HAP-1 (cell line): Measurements from ENCODE around the gene HACD2.

ENCODE experiments used
- DNase-seq, 2 experiments: peaks; one replicate each; pipeline ENCODE4 v3.0.0-alpha.2; 2016 to 2020; ENCODE audit warnings: low spot score in 2 of 2
- H3K27me3 ChIP-seq: fragments of 250-450 bp; sonication (Bioruptor Pico); 2 replicates; pipeline ENCODE4 v1.5.1; 2020; ENCODE audit warnings: low read depth, mild to moderate bottlenecking, moderate library complexity
- H3K36me3 ChIP-seq: fragments of 250-450 bp; sonication (Bioruptor Pico); replicated peaks from 2 replicates; pipeline ENCODE4 v1.5.1; 2020; ENCODE audit warnings: mild to moderate bottlenecking
- H3K4me1 ChIP-seq: fragments of 250-450 bp; sonication (Bioruptor Pico); 2 replicates; pipeline ENCODE4 v1.5.1; 2020; ENCODE audit warnings: mild to moderate bottlenecking
- H3K4me3 ChIP-seq: fragments of 250-450 bp; sonication (Bioruptor Pico); 2 replicates; pipeline ENCODE4 v1.5.1; 2020; ENCODE audit warnings: mild to moderate bottlenecking, moderate library complexity
- H3K9me3 ChIP-seq: fragments of 250-450 bp; sonication (Bioruptor Pico); 2 replicates; pipeline ENCODE4 v1.5.1; 2020; ENCODE audit warnings: mild to moderate bottlenecking, moderate library complexity
- in situ Hi-C: fragments of 300-500 bp; cut with MboI; formaldehyde crosslinking; loops from 3 replicates; pipeline ENCODE4 v1.14.3; 2020; ENCODE audit warnings: low sequenced_read_pairs, inconsistent platforms, mixed read lengths

HACD2 gene

DNA sequence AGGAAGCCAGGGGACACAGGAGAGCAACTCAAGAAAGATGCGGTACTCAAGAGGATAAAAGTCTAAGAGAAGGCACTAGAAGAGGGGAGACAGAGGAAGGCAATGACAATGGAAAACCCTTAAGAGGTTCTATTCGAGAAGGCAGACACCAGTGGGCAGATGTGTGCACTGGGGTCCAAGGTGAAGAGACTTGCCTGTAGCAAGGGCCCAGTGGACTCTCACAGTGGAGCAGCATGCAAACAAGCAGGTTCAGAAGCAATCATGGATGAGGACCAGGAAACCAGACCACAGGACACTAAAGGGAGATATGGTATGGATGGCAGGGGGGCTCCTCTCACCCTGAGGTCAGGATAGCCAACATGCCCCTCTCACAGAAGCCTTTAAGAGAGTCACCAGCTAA is 138.6 kb downstream of the HACD2 start:
- in situ Hi-C loops: no loop called here
- Histone ChIP-seq H3K4me1 (no peaks in the 10 kb centered on the region; the same call in 1 of the 2 replicates), H3K27me3 (peaks cover 25% of the 10 kb centered on the region), H3K36me3 (no peaks in the 10 kb centered on the region), H3K9me3 (no peaks in the 10 kb centered on the region), H3K4me3 (no peak overlapping the region)
- DNase-seq: no peak

DNA sequence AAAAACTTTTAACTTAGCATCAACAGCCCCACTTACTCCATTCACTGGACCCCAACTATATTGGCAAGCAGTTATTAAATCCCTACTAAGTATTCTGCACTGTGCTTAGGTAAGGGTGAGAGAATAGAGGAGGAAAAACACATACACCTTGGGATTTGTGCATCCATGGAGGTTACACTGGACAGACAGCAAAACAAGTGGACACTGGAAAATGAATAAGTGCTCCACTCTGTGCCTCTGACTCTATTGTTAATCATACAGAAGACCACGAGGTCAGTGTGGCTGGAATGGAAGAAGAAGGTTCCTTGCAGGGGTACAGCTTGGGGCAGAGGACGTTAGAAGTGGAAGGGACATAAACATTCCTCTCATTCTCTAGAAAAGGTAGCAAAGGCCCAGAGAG is 139.2 kb downstream of the HACD2 start:
- Histone ChIP-seq H3K4me3 (no peak overlapping the region), H3K4me1 (no peaks in the 10 kb centered on the region; the same call in 1 of the 2 replicates), H3K9me3 (no peaks in the 10 kb centered on the region), H3K36me3 (no peaks in the 10 kb centered on the region), H3K27me3 (peaks cover 25% of the 10 kb centered on the region)
- in situ Hi-C loops: no loop called here
- no peak for DNase-seq

DNA sequence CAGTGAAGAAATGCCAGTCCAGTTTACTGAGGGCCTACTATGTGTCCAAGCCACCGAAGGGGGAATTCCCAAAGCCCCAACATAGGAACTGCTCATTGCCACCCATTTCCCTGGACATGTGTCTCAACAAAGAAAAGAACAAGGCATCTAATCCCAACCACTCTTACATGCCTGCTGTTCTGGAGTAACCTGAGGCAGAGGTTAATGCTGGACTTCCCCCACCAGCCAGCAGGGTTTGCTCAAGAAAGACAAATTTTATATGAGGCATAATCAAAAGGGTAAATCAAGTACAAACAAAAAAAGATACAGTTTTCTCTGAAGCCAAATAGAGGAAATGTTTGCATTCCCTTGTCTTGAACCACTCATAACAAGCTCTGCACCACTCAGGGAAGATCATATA is 140.1 kb downstream of the HACD2 start:
- in situ Hi-C loops: no loop called here
- Histone ChIP-seq H3K9me3 (no peaks in the 10 kb centered on the region), H3K27me3 (peaks cover 19% of the 10 kb centered on the region), H3K4me3 (no peak overlapping the region), H3K4me1 (no peaks in the 10 kb centered on the region; the same call in 1 of the 2 replicates), H3K36me3 (no peaks in the 10 kb centered on the region)
- no peak for DNase-seq

GRCh38 chr3:123444023-123444422 is 140.8 kb downstream of the HACD2 start:
- no peaks in the 10 kb centered on the region for H3K36me3 ChIP-seq
- in situ Hi-C loops: no loop called here
- peak in 1 of 2 experiments; percentile 24 for DNase-seq
- H3K9me3 ChIP-seq: no peaks in the 10 kb centered on the region
- no peak overlapping the region for H3K4me3 ChIP-seq
- H3K27me3 ChIP-seq: peaks cover 19% of the 10 kb centered on the region
- no peaks in the 10 kb centered on the region; the same call in 1 of the 2 replicates for H3K4me1 ChIP-seq

GRCh38 chr3:123442908-123443307 is 141.9 kb downstream of the HACD2 start:
- H3K4me1 ChIP-seq: no peaks in the 10 kb centered on the region
- peaks cover 11% of the 10 kb centered on the region for H3K27me3 ChIP-seq
- no peaks in the 10 kb centered on the region for H3K9me3 ChIP-seq
- DNase-seq: no peak
- no peak overlapping the region for H3K4me3 ChIP-seq
- no peaks in the 10 kb centered on the region for H3K36me3 ChIP-seq
- in situ Hi-C loops: no loop called here

DNA sequence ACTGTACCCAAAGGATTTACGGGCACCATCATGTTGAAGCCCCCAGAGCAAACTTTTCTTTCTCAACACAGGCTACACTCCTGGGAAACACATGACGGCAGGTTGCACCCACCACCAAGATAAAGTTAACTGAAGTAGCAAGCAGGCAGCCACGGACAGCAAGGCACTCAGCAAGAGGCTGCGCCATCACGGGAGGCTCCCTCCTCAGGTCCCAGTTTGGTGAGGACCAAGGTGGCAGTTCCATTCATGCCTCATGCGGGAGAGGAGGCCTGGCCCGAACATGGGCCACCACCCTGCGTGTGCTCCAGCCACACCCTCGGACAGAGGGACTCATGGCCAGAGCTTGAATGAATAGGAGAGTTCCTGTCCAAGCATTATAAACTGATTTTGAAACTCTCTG is 142.7 kb downstream of the HACD2 start:
- no peak for DNase-seq
- in situ Hi-C loops: no loop called here
- Histone ChIP-seq H3K4me1 (no peaks in the 10 kb centered on the region), H3K36me3 (no peaks in the 10 kb centered on the region), H3K9me3 (no peaks in the 10 kb centered on the region), H3K4me3 (no peak overlapping the region), H3K27me3 (peaks cover 8% of the 10 kb centered on the region)
